ENCODE measurements around the gene PTPN12.

DNA sequence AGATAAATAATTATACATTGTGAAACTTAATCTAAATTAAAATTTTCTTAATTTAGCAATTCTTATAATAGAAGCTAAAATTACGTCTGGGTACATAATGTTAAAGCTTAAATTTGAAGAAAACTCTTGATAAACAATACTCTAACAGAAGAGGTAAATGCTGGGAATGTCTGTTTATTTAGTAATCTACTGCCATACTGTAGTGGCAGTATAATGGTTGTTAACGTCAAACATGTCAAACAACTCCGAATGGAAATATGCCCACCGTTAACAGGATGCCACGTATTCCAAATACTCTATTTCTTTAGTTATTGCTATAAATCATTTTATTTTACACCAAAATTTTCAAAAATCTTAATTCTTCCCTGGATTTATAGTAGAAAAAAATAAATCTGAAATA lies 40.0 kb upstream of the PTPN12 start:
- no peak for TF ChIP-seq POLR2A (IDR thresholded peaks at IDR 0.05)
- TF ChIP-seq, protein P1, sequence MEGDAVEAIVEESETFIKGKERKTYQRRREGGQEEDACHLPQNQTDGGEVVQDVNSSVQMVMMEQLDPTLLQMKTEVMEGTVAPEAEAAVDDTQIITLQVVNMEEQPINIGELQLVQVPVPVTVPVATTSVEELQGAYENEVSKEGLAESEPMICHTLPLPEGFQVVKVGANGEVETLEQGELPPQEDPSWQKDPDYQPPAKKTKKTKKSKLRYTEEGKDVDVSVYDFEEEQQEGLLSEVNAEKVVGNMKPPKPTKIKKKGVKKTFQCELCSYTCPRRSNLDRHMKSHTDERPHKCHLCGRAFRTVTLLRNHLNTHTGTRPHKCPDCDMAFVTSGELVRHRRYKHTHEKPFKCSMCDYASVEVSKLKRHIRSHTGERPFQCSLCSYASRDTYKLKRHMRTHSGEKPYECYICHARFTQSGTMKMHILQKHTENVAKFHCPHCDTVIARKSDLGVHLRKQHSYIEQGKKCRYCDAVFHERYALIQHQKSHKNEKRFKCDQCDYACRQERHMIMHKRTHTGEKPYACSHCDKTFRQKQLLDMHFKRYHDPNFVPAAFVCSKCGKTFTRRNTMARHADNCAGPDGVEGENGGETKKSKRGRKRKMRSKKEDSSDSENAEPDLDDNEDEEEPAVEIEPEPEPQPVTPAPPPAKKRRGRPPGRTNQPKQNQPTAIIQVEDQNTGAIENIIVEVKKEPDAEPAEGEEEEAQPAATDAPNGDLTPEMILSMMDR (IDR thresholded peaks at IDR 0.05) = no peak
